IPS-18a (cell line): ENCODE results near the gene UCK2.

Source experiments
- H3K27ac ChIP-seq: one replicate; pipeline ENCODE4 v1.5.1; 2013; ENCODE audit warnings: low read length
- H3K27me3 ChIP-seq: one replicate; pipeline ENCODE4 v1.6.1; 2013; ENCODE audit warnings: mild to moderate bottlenecking, low read length; ENCODE audit not compliant: control insufficient read depth, insufficient read depth
- H3K36me3 ChIP-seq: one replicate; pipeline ENCODE4 v1.6.1; 2013; ENCODE audit warnings: low read depth, low read length; ENCODE audit not compliant: control insufficient read depth
- H3K4me1 ChIP-seq: one replicate; pipeline ENCODE4 v1.6.1; 2013; ENCODE audit warnings: low read depth, low read length; ENCODE audit not compliant: control insufficient read depth
- H3K4me3 ChIP-seq: one replicate; pipeline ENCODE4 v1.5.1; 2013; ENCODE audit warnings: low read length
- H3K9ac ChIP-seq: one replicate; pipeline ENCODE4 v1.6.1; 2013; ENCODE audit warnings: mild to moderate bottlenecking, low read length, moderate library complexity
- H3K9me3 ChIP-seq: one replicate; pipeline ENCODE4 v1.6.1; 2013; ENCODE audit warnings: low read depth, low read length; ENCODE audit not compliant: control insufficient read depth

UCK2 gene

GRCh38 chr1:165933446-165934170 is 106.2 kb downstream of the UCK2 start:
- no peaks in the 10 kb centered on the region for H3K36me3 ChIP-seq
- H3K27me3 ChIP-seq = no peaks in the 10 kb centered on the region
- H3K4me1 ChIP-seq = peaks cover 13% of the 10 kb centered on the region
- no peak overlapping the region for H3K4me3 ChIP-seq
- no peak overlapping the region for H3K9ac ChIP-seq
- H3K27ac ChIP-seq = no peak overlapping the region
- no peaks in the 10 kb centered on the region for H3K9me3 ChIP-seq

- Histone ChIP-seq H3K9ac (no peak overlapping the region), H3K36me3 (no peaks in the 10 kb centered on the region), H3K4me3 (no peak overlapping the region), H3K9me3 (no peaks in the 10 kb centered on the region), H3K27ac (no peak overlapping the region), H3K4me1 (peaks cover 13% of the 10 kb centered on the region), H3K27me3 (no peaks in the 10 kb centered on the region)
Measured at GRCh38 chr1:165936542-165936941, 109.1 kb downstream of the UCK2 start.

- H3K9me3 ChIP-seq = no peaks in the 10 kb centered on the region
- no peak overlapping the region for H3K4me3 ChIP-seq
- no peak overlapping the region for H3K27ac ChIP-seq
- H3K36me3 ChIP-seq = no peaks in the 10 kb centered on the region
- no peak overlapping the region for H3K9ac ChIP-seq
- H3K4me1 ChIP-seq = peaks cover 16% of the 10 kb centered on the region
- H3K27me3 ChIP-seq = no peaks in the 10 kb centered on the region
Measured at GRCh38 chr1:165937829-165938228, 110.4 kb downstream of the UCK2 start.

GRCh38 chr1:165938844-165939243 is 111.4 kb downstream of the UCK2 start:
- Histone ChIP-seq H3K36me3 (no peaks in the 10 kb centered on the region), H3K9me3 (no peaks in the 10 kb centered on the region), H3K27ac (no peak overlapping the region), H3K9ac (no peak overlapping the region), H3K27me3 (no peaks in the 10 kb centered on the region), H3K4me3 (no peak overlapping the region), H3K4me1 (peaks cover 15% of the 10 kb centered on the region)

- Histone ChIP-seq H3K4me1 (peaks cover 11% of the 10 kb centered on the region), H3K9me3 (no peaks in the 10 kb centered on the region), H3K9ac (no peak overlapping the region), H3K27me3 (no peaks in the 10 kb centered on the region), H3K27ac (no peak overlapping the region), H3K4me3 (no peak overlapping the region), H3K36me3 (no peaks in the 10 kb centered on the region)
Measured at GRCh38 chr1:165941531-165941930, 114.1 kb downstream of the UCK2 start.

GRCh38 chr1:165942062-165942461 is 114.6 kb downstream of the UCK2 start:
- Histone ChIP-seq H3K4me1 (peaks cover 11% of the 10 kb centered on the region), H3K4me3 (no peak overlapping the region), H3K9ac (no peak overlapping the region), H3K36me3 (no peaks in the 10 kb centered on the region), H3K27ac (no peak overlapping the region), H3K27me3 (no peaks in the 10 kb centered on the region), H3K9me3 (no peaks in the 10 kb centered on the region)

GRCh38 chr1:165942927-165943597 is 115.6 kb downstream of the UCK2 start:
- H3K27ac ChIP-seq = no peak overlapping the region
- no peak overlapping the region for H3K4me3 ChIP-seq
- H3K27me3 ChIP-seq = no peaks in the 10 kb centered on the region
- H3K9ac ChIP-seq = no peak overlapping the region
- peaks cover 11% of the 10 kb centered on the region for H3K4me1 ChIP-seq
- no peaks in the 10 kb centered on the region for H3K9me3 ChIP-seq
- no peaks in the 10 kb centered on the region for H3K36me3 ChIP-seq

- Histone ChIP-seq H3K9ac (no peak overlapping the region), H3K27ac (no peak overlapping the region), H3K4me3 (no peak overlapping the region), H3K4me1 (peaks cover 11% of the 10 kb centered on the region), H3K27me3 (no peaks in the 10 kb centered on the region), H3K36me3 (no peaks in the 10 kb centered on the region), H3K9me3 (no peaks in the 10 kb centered on the region)
Measured at GRCh38 chr1:165945911-165946310, 118.5 kb downstream of the UCK2 start.

- Histone ChIP-seq H3K27me3 (no peaks in the 10 kb centered on the region), H3K4me3 (no peak overlapping the region), H3K4me1 (peaks cover 6% of the 10 kb centered on the region), H3K27ac (no peak overlapping the region), H3K9ac (no peak overlapping the region), H3K36me3 (no peaks in the 10 kb centered on the region), H3K9me3 (no peaks in the 10 kb centered on the region)
Measured at GRCh38 chr1:165947797-165948455, 120.5 kb downstream of the UCK2 start.

- Histone ChIP-seq H3K9me3 (no peaks in the 10 kb centered on the region), H3K27me3 (no peaks in the 10 kb centered on the region), H3K4me1 (no peaks in the 10 kb centered on the region), H3K36me3 (no peaks in the 10 kb centered on the region), H3K9ac (no peak overlapping the region), H3K27ac (no peak overlapping the region), H3K4me3 (no peak overlapping the region)
Measured at GRCh38 chr1:165949335-165950130, 122.1 kb downstream of the UCK2 start.

- Histone ChIP-seq H3K4me1 (no peaks in the 10 kb centered on the region), H3K36me3 (no peaks in the 10 kb centered on the region), H3K9me3 (no peaks in the 10 kb centered on the region), H3K27ac (no peak overlapping the region), H3K27me3 (no peaks in the 10 kb centered on the region), H3K4me3 (no peak overlapping the region), H3K9ac (no peak overlapping the region)
Measured at GRCh38 chr1:165954940-165955339, 127.5 kb downstream of the UCK2 start.
